IMR-90 (cell line): ENCODE data around the gene ZFP36.

ENCODE experiments used
- MAFK ChIP-seq: IDR thresholded peaks from 2 replicates; pipeline ENCODE4 v1.6.1; 2012; ENCODE audit warnings: low read depth, low read length, improper control_type of control experiment
- POLR2A ChIP-seq: IDR thresholded peaks from 2 replicates; pipeline ENCODE4 v1.6.1; 2012; ENCODE audit warnings: mild to moderate bottlenecking, low read depth, low read length
- RAD21 ChIP-seq: IDR thresholded peaks from 2 replicates; pipeline ENCODE4 v1.6.1; 2012; ENCODE audit warnings: low read length, improper control_type of control experiment
- SMC3 ChIP-seq: fragments of 150-350 bp; IDR thresholded peaks from 2 replicates; pipeline ENCODE4 v1.6.1; 2016; ENCODE audit warnings: low read depth, mild to moderate bottlenecking, antibody characterized with exemption, low read length, moderate library complexity
- TF ChIP-seq, protein P1 (sequence below): conservative IDR thresholded peaks from 2 replicates; pipeline ENCODE4 v1.5.1; 2012; ENCODE audit warnings: mild to moderate bottlenecking, low read depth, low read length, improper control_type of control experiment
- TF ChIP-seq, protein P2 (sequence below): fragments of 150-350 bp; IDR thresholded peaks from 2 replicates; pipeline ENCODE4 v1.6.1; 2017; ENCODE audit warnings: mild to moderate bottlenecking, antibody characterized with exemption, low read length, low read depth

DNA sequence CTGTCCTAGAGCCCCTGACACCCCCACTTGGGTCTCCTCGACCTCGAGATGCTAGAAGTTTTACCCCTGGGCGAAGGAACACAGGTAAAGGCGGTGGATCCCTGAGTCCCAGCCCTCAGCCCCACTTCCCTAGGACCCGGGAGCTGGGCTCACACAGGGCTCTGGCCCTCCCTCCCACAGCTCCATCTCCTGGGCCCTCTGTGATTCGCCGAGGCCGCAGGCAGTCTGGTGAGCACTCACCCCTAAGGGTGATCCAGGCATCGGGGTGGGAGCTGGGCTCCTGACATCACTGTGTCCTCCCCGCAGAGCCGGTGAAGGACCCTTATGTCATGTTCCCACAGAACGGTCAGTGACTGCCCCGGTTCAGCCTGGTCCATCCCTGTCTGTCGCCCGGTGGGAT lies 14.1 kb downstream of the ZFP36 start:
- TF ChIP-seq, protein P1, sequence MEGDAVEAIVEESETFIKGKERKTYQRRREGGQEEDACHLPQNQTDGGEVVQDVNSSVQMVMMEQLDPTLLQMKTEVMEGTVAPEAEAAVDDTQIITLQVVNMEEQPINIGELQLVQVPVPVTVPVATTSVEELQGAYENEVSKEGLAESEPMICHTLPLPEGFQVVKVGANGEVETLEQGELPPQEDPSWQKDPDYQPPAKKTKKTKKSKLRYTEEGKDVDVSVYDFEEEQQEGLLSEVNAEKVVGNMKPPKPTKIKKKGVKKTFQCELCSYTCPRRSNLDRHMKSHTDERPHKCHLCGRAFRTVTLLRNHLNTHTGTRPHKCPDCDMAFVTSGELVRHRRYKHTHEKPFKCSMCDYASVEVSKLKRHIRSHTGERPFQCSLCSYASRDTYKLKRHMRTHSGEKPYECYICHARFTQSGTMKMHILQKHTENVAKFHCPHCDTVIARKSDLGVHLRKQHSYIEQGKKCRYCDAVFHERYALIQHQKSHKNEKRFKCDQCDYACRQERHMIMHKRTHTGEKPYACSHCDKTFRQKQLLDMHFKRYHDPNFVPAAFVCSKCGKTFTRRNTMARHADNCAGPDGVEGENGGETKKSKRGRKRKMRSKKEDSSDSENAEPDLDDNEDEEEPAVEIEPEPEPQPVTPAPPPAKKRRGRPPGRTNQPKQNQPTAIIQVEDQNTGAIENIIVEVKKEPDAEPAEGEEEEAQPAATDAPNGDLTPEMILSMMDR: no peak
- TF ChIP-seq, protein P2, sequence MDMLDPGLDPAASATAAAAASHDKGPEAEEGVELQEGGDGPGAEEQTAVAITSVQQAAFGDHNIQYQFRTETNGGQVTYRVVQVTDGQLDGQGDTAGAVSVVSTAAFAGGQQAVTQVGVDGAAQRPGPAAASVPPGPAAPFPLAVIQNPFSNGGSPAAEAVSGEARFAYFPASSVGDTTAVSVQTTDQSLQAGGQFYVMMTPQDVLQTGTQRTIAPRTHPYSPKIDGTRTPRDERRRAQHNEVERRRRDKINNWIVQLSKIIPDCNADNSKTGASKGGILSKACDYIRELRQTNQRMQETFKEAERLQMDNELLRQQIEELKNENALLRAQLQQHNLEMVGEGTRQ: no peak
- TF ChIP-seq SMC3 (no peak), POLR2A (no peak), MAFK (no peak), RAD21 (no peak)
